ENCODE measurements around the gene WDFY1. TPM values are rescaled to one million over a fixed set of nuclear protein-coding genes. Genes with fewer than 3 reads are reported as not detected.
A peak's percentile ranks its signal among the peaks of the same experiment; 100 is the strongest.

WDFY1 gene
- total and polyA plus RNA-seq, 2 donors (not counting 1 experiment from before 2014, with no cell fraction given): 28.8 to 76.0 TPM

- Mint-ChIP-seq H3K27me3 (no peaks in the 10 kb centered on the region), H3K9me3 (ENCODE audit: insufficient read depth) (no peaks in the 10 kb centered on the region), H3K4me1 (peaks cover 68% of the 10 kb centered on the region), H3K27ac (peak overlapping the region; percentile 81), H3K4me3 (peak overlapping the region; percentile 52)
- no peak for TF ChIP-seq EZH2 (IDR thresholded peaks at IDR 0.05; ENCODE audit: borderline replicate concordance, insufficient read depth, low read depth, low read length, poor library complexity, severe bottlenecking)
- Histone ChIP-seq H3K79me2 (ENCODE audit: control insufficient read depth, insufficient read depth, low read length) (no peaks in the 10 kb centered on the region), H3K4me1 (ENCODE audit: control insufficient read depth in 2 of 2, insufficient read depth in 2 of 2, low read length in 2 of 2) (peaks cover 65 to 73% of the 10 kb centered on the region in 2 donors), H3K27me3 (replicated peaks in 1 of 4; ENCODE audit: control extremely low read depth in 1 of 4, control insufficient read depth in 3 of 4, insufficient read depth in 4 of 4, low read length in 3 of 4) (no peaks in the 10 kb centered on the region), H3K36me3 (replicated peaks in 1 of 2; ENCODE audit: control extremely low read depth in 1 of 2, control insufficient read depth in 1 of 2, extremely low read depth in 1 of 2, insufficient read depth in 2 of 2, low read length in 1 of 2) (peaks cover 10 to 12% of the 10 kb centered on the region in 2 experiments), H3K9ac (ENCODE audit: low read length) (peak overlapping the region; percentile 29), H3K27ac (ENCODE audit: low read length in 2 of 2) (peak overlapping the region; percentile 90 to 91), H3K4me2 (replicated peaks; ENCODE audit: low read depth, low read length, poor library complexity, severe bottlenecking) (peak overlapping the region; percentile 69), H3K4me3 (ENCODE audit: control extremely low read depth in 1 of 5, extremely low read depth in 1 of 5, insufficient read depth in 1 of 5, low read depth in 2 of 5, low read length in 4 of 5) (peak overlapping the region in 1 of 5 experiments; percentile 16), H4K20me1 (ENCODE audit: control insufficient read depth, insufficient read depth, low read length, poor library complexity, severe bottlenecking) (no peaks in the 10 kb centered on the region), H3K9me3 (ENCODE audit: control extremely low read depth in 1 of 3, control insufficient read depth in 2 of 3, insufficient read depth in 1 of 3, low read length in 2 of 3) (no peaks in the 10 kb centered on the region), H2AFZ (ENCODE audit: insufficient read depth, low read depth, low read length, poor library complexity, severe bottlenecking) (no peak overlapping the region)
- WGBS (ENCODE audit: insufficient coverage): 77% methylated on average over 7 of the region's 8 CpGs
- intact Hi-C loops (cut with micrococcal nuclease): loop anchor here (10.0 kb wide), 1 partner anchor 109 kb away; no protein-coding TSS in a partner anchor
- DNase-seq: peak; percentile 72
- peak; percentile 44 for ATAC-seq (ENCODE audit: low read depth)
- POLR2A ChIA-PET: interaction anchor here (1.2 to 1.5 kb wide), 2 partner anchors 12 to 14 kb away, joined by 3 to 5 read pairs; no protein-coding TSS in a partner anchor
- CTCF ChIA-PET: interaction anchor here (1.2 to 2.2 kb wide), 2 partner anchors 49 to 61 kb away, joined by 4 to 9 read pairs; no protein-coding TSS in a partner anchor
Observed at GRCh38 chr2:223894009-223894408, 51.1 kb downstream of the WDFY1 start.

- H3K4me2 ChIP-seq (replicated peaks; ENCODE audit: low read depth, low read length, poor library complexity, severe bottlenecking): no peak overlapping the region
- peak overlapping the region; percentile 74 for H3K27ac Mint-ChIP-seq
- H3K4me3 ChIP-seq (ENCODE audit: control extremely low read depth in 1 of 5, extremely low read depth in 1 of 5, insufficient read depth in 1 of 5, low read depth in 2 of 5, low read length in 4 of 5): no peak overlapping the region
- H3K4me1 ChIP-seq (ENCODE audit: control insufficient read depth in 2 of 2, insufficient read depth in 2 of 2, low read length in 2 of 2): peaks cover 41 to 44% of the 10 kb centered on the region in 2 donors
- peaks cover 3% of the 10 kb centered on the region for H3K79me2 ChIP-seq (ENCODE audit: control insufficient read depth, insufficient read depth, low read length)
- TF ChIP-seq, protein P1, sequence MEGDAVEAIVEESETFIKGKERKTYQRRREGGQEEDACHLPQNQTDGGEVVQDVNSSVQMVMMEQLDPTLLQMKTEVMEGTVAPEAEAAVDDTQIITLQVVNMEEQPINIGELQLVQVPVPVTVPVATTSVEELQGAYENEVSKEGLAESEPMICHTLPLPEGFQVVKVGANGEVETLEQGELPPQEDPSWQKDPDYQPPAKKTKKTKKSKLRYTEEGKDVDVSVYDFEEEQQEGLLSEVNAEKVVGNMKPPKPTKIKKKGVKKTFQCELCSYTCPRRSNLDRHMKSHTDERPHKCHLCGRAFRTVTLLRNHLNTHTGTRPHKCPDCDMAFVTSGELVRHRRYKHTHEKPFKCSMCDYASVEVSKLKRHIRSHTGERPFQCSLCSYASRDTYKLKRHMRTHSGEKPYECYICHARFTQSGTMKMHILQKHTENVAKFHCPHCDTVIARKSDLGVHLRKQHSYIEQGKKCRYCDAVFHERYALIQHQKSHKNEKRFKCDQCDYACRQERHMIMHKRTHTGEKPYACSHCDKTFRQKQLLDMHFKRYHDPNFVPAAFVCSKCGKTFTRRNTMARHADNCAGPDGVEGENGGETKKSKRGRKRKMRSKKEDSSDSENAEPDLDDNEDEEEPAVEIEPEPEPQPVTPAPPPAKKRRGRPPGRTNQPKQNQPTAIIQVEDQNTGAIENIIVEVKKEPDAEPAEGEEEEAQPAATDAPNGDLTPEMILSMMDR (IDR thresholded peaks at IDR 0.05): no peak
- TF ChIP-seq EZH2 (IDR thresholded peaks at IDR 0.05; ENCODE audit: borderline replicate concordance, insufficient read depth, low read depth, low read length, poor library complexity, severe bottlenecking): no peak
- peak overlapping the region; percentile 60 for H3K4me3 Mint-ChIP-seq
- no peak overlapping the region for H2AFZ ChIP-seq (ENCODE audit: insufficient read depth, low read depth, low read length, poor library complexity, severe bottlenecking)
- no peaks in the 10 kb centered on the region for H4K20me1 ChIP-seq (ENCODE audit: control insufficient read depth, insufficient read depth, low read length, poor library complexity, severe bottlenecking)
- CTCF ChIA-PET: interaction anchor here (0.7 kb wide), 1 partner anchor 93 kb away, joined by 3 read pairs; no protein-coding TSS in a partner anchor
- H3K4me1 Mint-ChIP-seq: peaks cover 53% of the 10 kb centered on the region
- H3K27me3 ChIP-seq (replicated peaks in 1 of 4; ENCODE audit: control extremely low read depth in 1 of 4, control insufficient read depth in 3 of 4, insufficient read depth in 4 of 4, low read length in 3 of 4): no peaks in the 10 kb centered on the region
- no peak for DNase-seq
- no peak overlapping the region for H3K9ac ChIP-seq (ENCODE audit: low read length)
- H3K36me3 ChIP-seq (replicated peaks in 1 of 2; ENCODE audit: control extremely low read depth in 1 of 2, control insufficient read depth in 1 of 2, extremely low read depth in 1 of 2, insufficient read depth in 2 of 2, low read length in 1 of 2): peaks cover 10 to 18% of the 10 kb centered on the region in 2 experiments
- ATAC-seq (ENCODE audit: low read depth): no peak
- 38% methylated on average over 3 of the region's 4 CpGs for WGBS (ENCODE audit: insufficient coverage)
- intact Hi-C loops (cut with micrococcal nuclease): loop anchor here (10.0 kb wide), 1 partner anchor 106 kb away; no protein-coding TSS in a partner anchor
- no peaks in the 10 kb centered on the region for H3K27me3 Mint-ChIP-seq
- POLR2A ChIA-PET: interaction anchor here (0.6 kb wide), 1 partner anchor 81 kb away, joined by 3 read pairs; no protein-coding TSS in a partner anchor
- no peaks in the 10 kb centered on the region for H3K9me3 ChIP-seq (ENCODE audit: control extremely low read depth in 1 of 3, control insufficient read depth in 2 of 3, insufficient read depth in 1 of 3, low read length in 2 of 3)
- H3K9me3 Mint-ChIP-seq (ENCODE audit: insufficient read depth): no peaks in the 10 kb centered on the region
- no peak overlapping the region for H3K27ac ChIP-seq (ENCODE audit: low read length in 2 of 2)
Observed at GRCh38 chr2:223890721-223891120, 54.4 kb downstream of the WDFY1 start.

All from B cell (primary cell).